ENCODE results near the gene S100A10. TPM values are rescaled to one million over a fixed set of nuclear protein-coding genes. Genes with fewer than 3 reads are reported as not detected.
A peak's percentile ranks its signal among the peaks of the same experiment; 100 is the strongest.

Gene S100A10
- total RNA-seq = 100 to 1,000 TPM in 1 of 2 donors, 10 to 100 TPM in 1; 40.7 to 105 TPM

- H3K4me1 ChIP-seq = peaks cover 50% of the 10 kb centered on the region
- peak; percentile 63 to 72 (median 70) for TF ChIP-seq POLR2A (IDR thresholded peaks at IDR 0.05)
- TF ChIP-seq, protein P1, sequence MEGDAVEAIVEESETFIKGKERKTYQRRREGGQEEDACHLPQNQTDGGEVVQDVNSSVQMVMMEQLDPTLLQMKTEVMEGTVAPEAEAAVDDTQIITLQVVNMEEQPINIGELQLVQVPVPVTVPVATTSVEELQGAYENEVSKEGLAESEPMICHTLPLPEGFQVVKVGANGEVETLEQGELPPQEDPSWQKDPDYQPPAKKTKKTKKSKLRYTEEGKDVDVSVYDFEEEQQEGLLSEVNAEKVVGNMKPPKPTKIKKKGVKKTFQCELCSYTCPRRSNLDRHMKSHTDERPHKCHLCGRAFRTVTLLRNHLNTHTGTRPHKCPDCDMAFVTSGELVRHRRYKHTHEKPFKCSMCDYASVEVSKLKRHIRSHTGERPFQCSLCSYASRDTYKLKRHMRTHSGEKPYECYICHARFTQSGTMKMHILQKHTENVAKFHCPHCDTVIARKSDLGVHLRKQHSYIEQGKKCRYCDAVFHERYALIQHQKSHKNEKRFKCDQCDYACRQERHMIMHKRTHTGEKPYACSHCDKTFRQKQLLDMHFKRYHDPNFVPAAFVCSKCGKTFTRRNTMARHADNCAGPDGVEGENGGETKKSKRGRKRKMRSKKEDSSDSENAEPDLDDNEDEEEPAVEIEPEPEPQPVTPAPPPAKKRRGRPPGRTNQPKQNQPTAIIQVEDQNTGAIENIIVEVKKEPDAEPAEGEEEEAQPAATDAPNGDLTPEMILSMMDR (IDR thresholded peaks at IDR 0.05) = peak in 1 of 7 experiments; percentile 14
- intact Hi-C loops (cut with DNase I) = no loop called here
Measured at GRCh38 chr1:151993734-151994496, at the start of gene S100A10. Gene S100A10, minus strand, starts transcription at chr1:151993859. Its CDS starts 7,629 bp downstream, at chr1:151986230.

DNA sequence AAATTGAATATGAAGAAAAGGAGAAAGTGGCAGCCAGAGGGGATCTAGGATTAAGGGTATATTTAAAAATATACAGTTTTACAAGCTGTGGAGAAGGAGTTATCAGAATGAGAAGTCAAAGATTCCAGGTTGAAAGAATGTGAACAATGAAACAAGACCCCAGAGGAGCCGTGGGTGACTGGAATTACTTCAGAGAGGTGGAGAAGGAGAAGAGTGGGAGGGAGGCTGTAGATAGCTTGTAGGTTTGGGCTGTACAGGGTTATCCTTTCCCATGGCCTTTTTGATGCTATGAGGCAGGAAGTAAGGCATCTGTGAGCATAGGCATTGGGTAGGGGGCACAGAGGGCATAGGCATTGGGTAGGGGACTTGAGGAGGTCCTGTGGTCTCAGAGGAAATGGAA lies 48.4 kb upstream of the S100A10 start:
- Histone ChIP-seq H3K36me3 (replicated peaks in 1 of 2; ENCODE audit: insufficient read depth in 1 of 2, low read depth in 2 of 2) (no peaks in the 10 kb centered on the region), H3K4me1 (peaks cover 9% of the 10 kb centered on the region), H3K4me3 (no peak overlapping the region), H3K9me3 (no peaks in the 10 kb centered on the region), H3K27me3 (no peaks in the 10 kb centered on the region), H3K27ac (no peak overlapping the region)
- no peak for DNase-seq
- intact Hi-C loops (cut with DNase I) = no loop called here
- 35 to 58% methylated on average over 1 of the region's 1 CpG for WGBS, 2 donors
- TF ChIP-seq POLR2A (IDR thresholded peaks at IDR 0.05) = no peak
- TF ChIP-seq, protein P1 (IDR thresholded peaks at IDR 0.05) = no peak
- ATAC-seq = no peak

More at GRCh38 chr1:151993734-151994496, at the start of gene S100A10:
- H3K4me3 ChIP-seq = peak within 1 kb of the TSS; percentile 27 to 39
- ATAC-seq (peak; percentile 72), DNase-seq (peak; percentile 65 to 79 (median 76))
- H3K36me3 ChIP-seq (replicated peaks in 1 of 2; ENCODE audit: insufficient read depth in 1 of 2, low read depth in 2 of 2) = no peaks in the 10 kb centered on the region
- WGBS, 2 donors = 5% methylated on average over 27 to 63 of the region's 69 CpGs
- H3K27me3 ChIP-seq = no peaks in the 10 kb centered on the region
- H3K9me3 ChIP-seq = no peaks in the 10 kb centered on the region
- peak within 1 kb of the TSS; percentile 81 to 94 (median 88) for H3K27ac ChIP-seq

- TF ChIP-seq, protein P1 (IDR thresholded peaks at IDR 0.05) = no peak
- TF ChIP-seq POLR2A (IDR thresholded peaks at IDR 0.05) = no peak
- no peaks in the 10 kb centered on the region for H3K36me3 ChIP-seq (replicated peaks in 1 of 2; ENCODE audit: insufficient read depth in 1 of 2, low read depth in 2 of 2)
- ATAC-seq (no peak), DNase-seq (no peak)
- H3K27me3 ChIP-seq = no peaks in the 10 kb centered on the region
- peaks cover 18% of the 10 kb centered on the region for H3K4me1 ChIP-seq
- H3K27ac ChIP-seq = no peak overlapping the region
- no peak overlapping the region for H3K4me3 ChIP-seq
- intact Hi-C loops (cut with DNase I) = no loop called here
- no peaks in the 10 kb centered on the region for H3K9me3 ChIP-seq
- 25 to 42% methylated on average over 1 of the region's 1 CpG for WGBS, 2 donors
Measured at GRCh38 chr1:152039886-152040285, 46.2 kb upstream of the S100A10 start.

- Histone ChIP-seq H3K4me3 (no peak overlapping the region), H3K27me3 (no peaks in the 10 kb centered on the region), H3K4me1 (peaks cover 22% of the 10 kb centered on the region), H3K36me3 (replicated peaks in 1 of 2; ENCODE audit: insufficient read depth in 1 of 2, low read depth in 2 of 2) (no peaks in the 10 kb centered on the region), H3K9me3 (no peaks in the 10 kb centered on the region), H3K27ac (no peak overlapping the region)
- ATAC-seq (no peak), DNase-seq (no peak)
- TF ChIP-seq, protein P1 (IDR thresholded peaks at IDR 0.05) = no peak
- no peak for TF ChIP-seq POLR2A (IDR thresholded peaks at IDR 0.05)
- intact Hi-C loops (cut with DNase I) = no loop called here
- 85 to 96% methylated on average over 1 of the region's 1 CpG for WGBS, 2 donors
Measured at GRCh38 chr1:152039461-152039860, 45.8 kb upstream of the S100A10 start.

All from body of pancreas (tissue), 4 donors.